Measurements from ENCODE around the gene HTR1D.
A peak's percentile ranks its signal among the peaks of the same experiment; 100 is the strongest.

The HTR1D gene

GRCh38 chr1:23178950-23179349 lies 38.4 kb downstream of the HTR1D start:
- no peak for DNase-seq

GRCh38 chr1:23178414-23178813 lies 38.9 kb downstream of the HTR1D start:
- DNase-seq, result no peak

- peak; percentile 48 to 64 for DNase-seq
These were observed 39.6 kb downstream of the HTR1D start for GRCh38 chr1:23177438-23178380.

- DNase-seq, result no peak
These were observed 40.3 kb downstream of the HTR1D start for GRCh38 chr1:23177031-23177430.

- DNase-seq, result no peak
These were observed 42.7 kb downstream of the HTR1D start for GRCh38 chr1:23174426-23175110.

- DNase-seq, result no peak
These were observed 46.0 kb downstream of the HTR1D start for GRCh38 chr1:23171181-23171755.

GRCh38 chr1:23169727-23170335 lies 47.5 kb downstream of the HTR1D start:
- DNase-seq, result peak; percentile 15 to 54

GRCh38 chr1:23169195-23169575 lies 48.1 kb downstream of the HTR1D start:
- DNase-seq, result no peak

GRCh38 chr1:23168445-23169194 lies 48.7 kb downstream of the HTR1D start, which contains the start of gene LUZP1:
TSS of gene LUZP1 (minus strand) at chr1:23168856.
- DNase-seq, result peak; percentile 80 to 81

- peak; percentile 22 to 26 for DNase-seq
These were observed 49.2 kb downstream of the HTR1D start for GRCh38 chr1:23168079-23168444.

- peak; percentile 16 to 35 for DNase-seq
These were observed 49.8 kb downstream of the HTR1D start for GRCh38 chr1:23167353-23168078.

- DNase-seq, result no peak
These were observed 50.4 kb downstream of the HTR1D start for GRCh38 chr1:23166854-23167253.

- DNase-seq, result no peak
These were observed 53.9 kb downstream of the HTR1D start for GRCh38 chr1:23163395-23163794.

GRCh38 chr1:23159963-23160877 lies 57.1 kb downstream of the HTR1D start:
- DNase-seq, result no peak

GRCh38 chr1:23156940-23157339 lies 60.4 kb downstream of the HTR1D start:
- DNase-seq, result no peak

GRCh38 chr1:23152966-23153684 lies 64.2 kb downstream of the HTR1D start:
- no peak for DNase-seq

- DNase-seq, result no peak
These were observed 66.6 kb downstream of the HTR1D start for GRCh38 chr1:23150742-23151141.

- DNase-seq, result no peak
These were observed 67.2 kb downstream of the HTR1D start for GRCh38 chr1:23150125-23150524.

- DNase-seq, result no peak
These were observed 68.2 kb downstream of the HTR1D start for GRCh38 chr1:23149114-23149513.

- DNase-seq, result peak in 1 of 2 donors; percentile 18
These were observed 69.2 kb downstream of the HTR1D start for GRCh38 chr1:23148084-23148483.

Measured in CD4-positive, alpha-beta T cell treated with Interleukin-1 beta for 1 hour (primary cell).